Epithelial cell of proximal tubule (primary cell): ENCODE measurements around the gene WDFY2. TPM values are rescaled to one million over a fixed set of nuclear protein-coding genes. Genes with fewer than 3 reads are reported as not detected.

Source experiments
- DNase-seq: peaks from one replicate; pipeline ENCODE4 v3.0.0-alpha.2; 2011; ENCODE audit warnings: low read depth
- H3K4me3 ChIP-seq: 2 replicates; pipeline ENCODE4 v1.5.1; 2011; ENCODE audit warnings: low read depth, mild to moderate bottlenecking, low read length
- CTCF ChIP-seq: conservative IDR thresholded peaks from 2 replicates; pipeline ENCODE4 v1.5.1; 2012; ENCODE audit warnings: low read depth, mild to moderate bottlenecking, low read length
- total RNA-seq: library from RNA; depleted of rRNA; stranded (reverse); fragments of >200 nt; gene quantifications from 2 replicates; pipeline ENCODE4 v1.2.3, GENCODE V29; 2015

WDFY2 gene
- total RNA-seq, 1 donor from 2014 or later: 5.1 TPM

GRCh38 chr13:51623473-51623872 is 39.2 kb downstream of the WDFY2 start:
- TF ChIP-seq CTCF: no peak
- H3K4me3 ChIP-seq: no peak overlapping the region
- no peak for DNase-seq

- no peak overlapping the region for H3K4me3 ChIP-seq
- no peak for TF ChIP-seq CTCF
- no peak for DNase-seq
Observed at GRCh38 chr13:51624207-51624606, 39.9 kb downstream of the WDFY2 start.

- H3K4me3 ChIP-seq: no peak overlapping the region
- DNase-seq: no peak
- no peak for TF ChIP-seq CTCF
Observed at GRCh38 chr13:51624695-51625345, 40.6 kb downstream of the WDFY2 start.

GRCh38 chr13:51625555-51626345 is 41.5 kb downstream of the WDFY2 start:
- no peak for DNase-seq
- no peak overlapping the region for H3K4me3 ChIP-seq
- TF ChIP-seq CTCF: no peak

- no peak for DNase-seq
- H3K4me3 ChIP-seq: no peak overlapping the region
- TF ChIP-seq CTCF: no peak
Observed at GRCh38 chr13:51626749-51627148, 42.5 kb downstream of the WDFY2 start.

GRCh38 chr13:51628059-51628852 is 44.0 kb downstream of the WDFY2 start:
- H3K4me3 ChIP-seq: no peak overlapping the region
- no peak for DNase-seq
- TF ChIP-seq CTCF: no peak
